HepG2 (cell line): ENCODE data around the gene BORCS5. TPM values are rescaled to one million over a fixed set of nuclear protein-coding genes. Genes with fewer than 3 reads are reported as not detected.

ENCODE experiments used
- CENPT ChIP-seq: sonication (generic); formaldehyde crosslinking; IDR thresholded peaks from 2 replicates; pipeline ENCODE4 v1.8.0; 2022; ENCODE audit warnings: low read depth, mild to moderate bottlenecking, moderate library complexity, missing genetic modification reagents
- CHD4 ChIP-seq: fragments of 200-600 bp; sonication (generic); IDR thresholded peaks from 2 replicates; pipeline ENCODE4 v1.7.0; 2017; ENCODE audit warnings: mild to moderate bottlenecking, low read length, borderline replicate concordance
- EP300 ChIP-seq, 3 experiments: sonication (generic) in 1 of 3; formaldehyde crosslinking in 1 of 3; IDR thresholded peaks; 2 replicates each; pipeline versions ENCODE4 v1.5.1 to v1.6.1; 2011 to 2020; ENCODE audit warnings: low read depth in 2 of 3, low read length in 2 of 3, borderline replicate concordance in 1 of 3, improper control_type of control experiment in 1 of 3, mild to moderate bottlenecking in 1 of 3, missing genetic modification reagents in 1 of 3, moderate library complexity in 1 of 3
- MAZ ChIP-seq, 2 experiments: sonication (generic) in 1 of 2; formaldehyde crosslinking in 1 of 2; IDR thresholded peaks; 2 replicates each; pipeline versions ENCODE4 v1.5.0 to v1.6.1; 2012 to 2020; ENCODE audit warnings: low read depth in 2 of 2, mild to moderate bottlenecking in 2 of 2, borderline replicate concordance in 1 of 2, improper control_type of control experiment in 1 of 2, low read length in 1 of 2, missing genetic modification reagents in 1 of 2, moderate library complexity in 1 of 2
- NFE2 ChIP-seq: sonication (generic); formaldehyde crosslinking; IDR thresholded peaks from 2 replicates; pipeline ENCODE4 v1.4.0; 2020; ENCODE audit warnings: missing genetic modification reagents
- NFE2L1 ChIP-seq: sonication (generic); formaldehyde crosslinking; IDR thresholded peaks from 2 replicates; pipeline ENCODE4 v1.4.0; 2020; ENCODE audit warnings: missing genetic modification reagents, mild to moderate bottlenecking, borderline replicate concordance
- SMAD1 ChIP-seq: sonication (generic); formaldehyde crosslinking; IDR thresholded peaks from 2 replicates; pipeline ENCODE4 v1.4.0; 2020; ENCODE audit warnings: missing genetic modification reagents, low read depth, mild to moderate bottlenecking, borderline replicate concordance
- TP53 ChIP-seq: sonication (generic); formaldehyde crosslinking; conservative IDR thresholded peaks from 2 replicates; pipeline ENCODE4 v1.4.0; 2020; ENCODE audit warnings: missing genetic modification reagents
- ZEB1 ChIP-seq: IDR thresholded peaks from 2 replicates; pipeline ENCODE4 v1.6.1; 2012; ENCODE audit warnings: mild to moderate bottlenecking, low read depth, inconsistent platforms; ENCODE audit not compliant: insufficient replicate concordance
- ZNF407 ChIP-seq: sonication (generic); formaldehyde crosslinking; IDR thresholded peaks from one replicate; pipeline ENCODE4 v1.5.1; 2020; ENCODE audit warnings: mild to moderate bottlenecking, missing genetic modification reagents; ENCODE audit errors: not compliant biosample characterization
- ZNF546 ChIP-seq: sonication (generic); formaldehyde crosslinking; conservative IDR thresholded peaks from 2 replicates; pipeline ENCODE4 v1.8.1; 2023; ENCODE audit warnings: mild to moderate bottlenecking, missing genetic modification reagents
- ZNF570 ChIP-seq: sonication (generic); formaldehyde crosslinking; IDR thresholded peaks from 2 replicates; pipeline ENCODE4 v1.4.0; 2020; ENCODE audit warnings: mild to moderate bottlenecking, missing genetic modification reagents, borderline replicate concordance
- ZNF589 ChIP-seq: sonication (generic); formaldehyde crosslinking; conservative IDR thresholded peaks from 2 replicates; pipeline ENCODE4 v1.8.0; 2022; ENCODE audit warnings: mild to moderate bottlenecking, moderate library complexity, missing genetic modification reagents
- ZSCAN30 ChIP-seq: sonication (generic); formaldehyde crosslinking; IDR thresholded peaks from 2 replicates; pipeline ENCODE4 v1.5.0; 2020; ENCODE audit warnings: mild to moderate bottlenecking, missing genetic modification reagents
- polyA plus RNA-seq, 8 experiments: library from polyadenylated mRNA; depleted of rRNA in 3 of 8; stranded (reverse) in 7 of 8; unstranded in 1 of 8; fragments of >200 nt; fragmentation: Illumina TruSeq in 4 of 8; extraction: Trizol in 4 of 8; gene quantifications; 2 replicates each; pipeline versions ENCODE4 v1.2.1 to v1.2.3, GENCODE V29; 2011 to 2016; ENCODE audit warnings: low read depth in 4 of 8, missing spikeins in 1 of 8, mixed read lengths in 1 of 8; ENCODE audit not compliant: insufficient read depth in 1 of 8
- total RNA-seq, 5 experiments: library from RNA; depleted of rRNA; stranded (reverse); fragments of >200 nt; fragmentation: Illumina TruSeq; extraction: Trizol; gene quantifications; 2 replicates each; pipeline ENCODE4 v1.2.3, GENCODE V29; 2016; ENCODE audit warnings: low read depth in 1 of 5
- TF ChIP-seq, protein P1 (sequence below): sonication (generic); formaldehyde crosslinking; IDR thresholded peaks from 2 replicates; pipeline ENCODE4 v1.5.1; 2020; ENCODE audit warnings: missing genetic modification reagents, mild to moderate bottlenecking, borderline replicate concordance
- TF ChIP-seq, protein P2 (sequence below): IDR thresholded peaks from 2 replicates; pipeline ENCODE4 v1.6.1; 2016; ENCODE audit warnings: mild to moderate bottlenecking

The BORCS5 gene
- total and polyA plus RNA-seq, 2 of the 13 experiments (the other 11 are each of a cell fraction or from before 2014, with no cell fraction given): 3.9 to 4.7 TPM

DNA sequence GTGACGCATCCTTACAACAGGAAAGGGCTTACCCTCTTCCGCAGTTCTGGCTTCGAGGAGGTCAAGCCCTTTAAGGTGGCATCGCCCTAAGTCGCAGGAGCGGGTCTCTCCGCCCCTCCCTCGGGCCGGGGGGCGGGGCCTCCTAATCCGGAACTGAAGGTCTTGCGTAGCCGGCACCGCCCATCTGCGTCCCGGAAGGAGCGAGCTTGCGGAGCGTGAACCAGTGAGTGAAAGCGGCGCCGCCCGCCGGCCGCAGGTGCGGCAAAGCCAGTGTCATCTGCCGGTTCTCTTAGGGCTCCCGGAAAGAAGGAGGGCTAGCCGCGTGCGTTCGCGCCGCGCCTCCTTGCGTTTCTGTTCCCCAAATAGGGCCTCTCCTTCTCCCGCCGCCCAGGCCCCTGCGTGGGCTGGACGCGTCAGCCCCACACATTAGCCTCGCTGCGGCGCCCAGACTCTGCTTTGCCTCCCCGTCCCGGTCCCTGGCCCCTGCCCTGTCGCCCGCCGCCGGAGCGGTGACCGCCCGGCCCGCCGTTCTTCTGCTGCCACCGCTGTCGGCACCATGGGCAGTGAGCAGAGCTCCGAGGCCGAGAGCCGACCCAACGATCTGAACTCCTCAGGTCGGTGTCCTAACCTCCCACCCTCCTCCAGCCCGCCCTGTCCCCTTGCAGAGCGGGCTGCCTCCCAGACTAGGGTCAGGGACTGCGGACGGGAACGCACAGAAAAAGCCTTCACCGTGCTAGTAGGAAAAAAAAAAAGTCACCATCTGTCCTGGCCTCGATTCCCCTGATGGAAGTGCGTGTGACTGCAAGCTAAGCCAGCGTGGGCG lies at the start of gene BORCS5 (continued):
- TF ChIP-seq MAZ (IDR thresholded peaks at IDR 0.05; ENCODE audit: borderline replicate concordance, low read depth, low read length): peak; percentile 66; the same call in 1 of the 2 replicates
- peak; percentile 89 for TF ChIP-seq MAZ (CRISPR knock-in tag; IDR thresholded peaks at IDR 0.05; ENCODE audit: low read depth)
- no peak for TF ChIP-seq TP53 (CRISPR knock-in tag)
- 0 out of 2 replicates have a peak, but pooled peaks have one; percentile 42 for TF ChIP-seq ZNF546 (CRISPR knock-in tag)
- TF ChIP-seq SMAD1 (CRISPR knock-in tag): no peak
- TF ChIP-seq ZSCAN30 (CRISPR knock-in tag): no peak
- no peak for TF ChIP-seq NFE2L1 (CRISPR knock-in tag)
- no peak for TF ChIP-seq CHD4
- TF ChIP-seq ZNF589 (CRISPR knock-in tag): no peak
- no peak for TF ChIP-seq NFE2 (CRISPR knock-in tag)
- TF ChIP-seq, protein P1, sequence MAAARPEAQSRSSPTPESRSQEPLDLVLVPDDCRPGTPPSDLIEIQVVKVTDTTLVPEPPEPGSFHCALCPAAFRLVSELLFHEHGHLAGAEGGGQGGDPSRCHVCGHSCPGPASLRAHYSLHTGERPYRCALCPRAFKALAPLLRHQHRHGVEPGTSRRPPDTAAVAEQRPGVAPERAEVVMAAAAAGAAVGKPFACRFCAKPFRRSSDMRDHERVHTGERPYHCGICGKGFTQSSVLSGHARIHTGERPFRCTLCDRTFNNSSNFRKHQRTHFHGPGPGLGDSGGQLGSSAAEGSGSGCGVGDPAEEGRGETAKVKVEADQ (CRISPR knock-in tag): no peak
- TF ChIP-seq ZEB1: no peak
- TF ChIP-seq EP300 (IDR thresholded peaks at IDR 0.05; ENCODE audit: low read depth in 2 of 2, low read length in 2 of 2): no peak
- no peak for TF ChIP-seq EP300 (CRISPR knock-in tag; IDR thresholded peaks at IDR 0.05; ENCODE audit: borderline replicate concordance)
- TF ChIP-seq ZNF570 (CRISPR knock-in tag): 0 out of 2 replicates have a peak, but pooled peaks have one; percentile 31
- TF ChIP-seq CENPT (CRISPR knock-in tag): 0 out of 2 replicates have a peak, but pooled peaks have one; percentile 62
- TF ChIP-seq, protein P2, sequence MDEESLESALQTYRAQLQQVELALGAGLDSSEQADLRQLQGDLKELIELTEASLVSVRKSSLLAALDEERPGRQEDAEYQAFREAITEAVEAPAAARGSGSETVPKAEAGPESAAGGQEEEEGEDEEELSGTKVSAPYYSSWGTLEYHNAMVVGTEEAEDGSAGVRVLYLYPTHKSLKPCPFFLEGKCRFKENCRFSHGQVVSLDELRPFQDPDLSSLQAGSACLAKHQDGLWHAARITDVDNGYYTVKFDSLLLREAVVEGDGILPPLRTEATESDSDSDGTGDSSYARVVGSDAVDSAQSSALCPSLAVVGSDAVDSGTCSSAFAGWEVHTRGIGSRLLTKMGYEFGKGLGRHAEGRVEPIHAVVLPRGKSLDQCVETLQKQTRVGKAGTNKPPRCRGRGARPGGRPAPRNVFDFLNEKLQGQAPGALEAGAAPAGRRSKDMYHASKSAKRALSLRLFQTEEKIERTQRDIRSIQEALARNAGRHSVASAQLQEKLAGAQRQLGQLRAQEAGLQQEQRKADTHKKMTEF (CRISPR knock-in tag): peak; percentile 90
- no peak for TF ChIP-seq ZNF407 (CRISPR knock-in tag)
